Right lobe of liver (tissue), 4 donors: ENCODE results near the gene EPHA3.

Experiments
- POLR2A ChIP-seq: fragments of 450-650 bp; IDR thresholded peaks from one replicate; pipeline ENCODE4 v1.6.1; 2017; ENCODE audit warnings: antibody characterized with exemption, mild to moderate bottlenecking
- TF ChIP-seq, protein P1 (sequence below), 4 donors: fragments of 200-600 bp in 3 of 4; fragments of 450-650 bp in 1 of 4; IDR thresholded peaks; one replicate each; pipeline versions ENCODE4 v1.5.1 to v1.8.0; 2016 to 2022; ENCODE audit warnings: antibody characterized with exemption in 4 of 4, mild to moderate bottlenecking in 2 of 4
- donor health status: DM: no; HTN: no; CAD: no.
- donor health status: DM: no; HTN: no; CAD: no.
- donor health status: DM: no; HTN: yes; CAD: no.

DNA sequence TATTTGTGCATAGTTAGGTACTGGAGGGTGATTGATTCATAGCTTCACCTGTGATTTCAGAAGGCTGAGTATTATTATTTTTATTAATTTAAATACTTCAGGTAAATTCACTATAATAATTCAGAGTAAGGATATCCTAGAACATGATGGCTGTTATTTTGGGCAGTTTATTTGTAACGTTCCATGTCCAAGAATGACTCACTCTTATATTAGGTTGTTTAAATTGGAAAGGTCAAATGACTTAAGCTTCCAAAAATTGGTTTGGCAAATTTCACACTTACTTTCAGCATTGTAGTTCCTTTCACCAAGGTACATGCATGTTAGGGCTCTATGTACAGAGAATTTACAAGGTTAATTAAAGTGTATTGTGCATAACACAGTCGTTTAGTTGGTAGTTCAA, 120.2 kb downstream of the EPHA3 start:
- TF ChIP-seq, protein P1, sequence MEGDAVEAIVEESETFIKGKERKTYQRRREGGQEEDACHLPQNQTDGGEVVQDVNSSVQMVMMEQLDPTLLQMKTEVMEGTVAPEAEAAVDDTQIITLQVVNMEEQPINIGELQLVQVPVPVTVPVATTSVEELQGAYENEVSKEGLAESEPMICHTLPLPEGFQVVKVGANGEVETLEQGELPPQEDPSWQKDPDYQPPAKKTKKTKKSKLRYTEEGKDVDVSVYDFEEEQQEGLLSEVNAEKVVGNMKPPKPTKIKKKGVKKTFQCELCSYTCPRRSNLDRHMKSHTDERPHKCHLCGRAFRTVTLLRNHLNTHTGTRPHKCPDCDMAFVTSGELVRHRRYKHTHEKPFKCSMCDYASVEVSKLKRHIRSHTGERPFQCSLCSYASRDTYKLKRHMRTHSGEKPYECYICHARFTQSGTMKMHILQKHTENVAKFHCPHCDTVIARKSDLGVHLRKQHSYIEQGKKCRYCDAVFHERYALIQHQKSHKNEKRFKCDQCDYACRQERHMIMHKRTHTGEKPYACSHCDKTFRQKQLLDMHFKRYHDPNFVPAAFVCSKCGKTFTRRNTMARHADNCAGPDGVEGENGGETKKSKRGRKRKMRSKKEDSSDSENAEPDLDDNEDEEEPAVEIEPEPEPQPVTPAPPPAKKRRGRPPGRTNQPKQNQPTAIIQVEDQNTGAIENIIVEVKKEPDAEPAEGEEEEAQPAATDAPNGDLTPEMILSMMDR (IDR thresholded peaks at IDR 0.05) = no peak
- TF ChIP-seq POLR2A = no peak
